Tibial artery (tissue), 4 donors: ENCODE data around the gene FOXK1.

Experiments used
- DNase-seq, 2 donors: peaks; one replicate each; pipeline ENCODE4 v3.0.0-alpha.2; 2019
- H3K27ac ChIP-seq, 2 donors: fragments of 200-600 bp; sonication (generic) in 1 of 2; 1 replicate in 1 of 2; 2 replicates in 1 of 2; pipeline ENCODE4 v1.5.1; 2018 to 2019; ENCODE audit warnings: mild to moderate bottlenecking in 1 of 2
- H3K27me3 ChIP-seq, 2 donors: fragments of 200-600 bp; sonication (generic) in 1 of 2; one replicate each; pipeline versions ENCODE4 v1.5.1 to v1.6.0; 2016 to 2019
- H3K36me3 ChIP-seq, 3 donors: fragments of 200-600 bp; sonication (generic) in 2 of 3; one replicate each; pipeline ENCODE4 v1.5.1; 2016 to 2019; ENCODE audit warnings: mild to moderate bottlenecking in 2 of 3
- H3K4me1 ChIP-seq, 4 donors: fragments of 200-600 bp; sonication (generic) in 2 of 4; 1 replicate in 3 of 4; 2 replicates in 1 of 4; pipeline ENCODE4 v1.5.1; 2016 to 2019
- H3K4me3 ChIP-seq, 2 donors: fragments of 200-600 bp; sonication (generic) in 1 of 2; 1 replicate in 1 of 2; 2 replicates in 1 of 2; pipeline ENCODE4 v1.5.1; 2018 to 2019; ENCODE audit warnings: mild to moderate bottlenecking in 2 of 2
- H3K9me3 ChIP-seq, 3 donors: fragments of 200-600 bp; sonication (generic) in 1 of 3; one replicate each; pipeline ENCODE4 v1.5.1; 2016 to 2019
- intact Hi-C: fragments of 100-400 bp; cut with DNase I; formaldehyde crosslinking; loops from one replicate; pipeline ENCODE4 v1.15.0; 2023; ENCODE audit warnings: low total_unique reads
- TF ChIP-seq, protein P1 (sequence below), 2 experiments: fragments of 200-600 bp in 1 of 2; fragments of 450-650 bp in 1 of 2; IDR thresholded peaks; one replicate each; pipeline ENCODE4 v1.5.1; 2017 to 2019; ENCODE audit warnings: antibody characterized with exemption in 2 of 2, mild to moderate bottlenecking in 1 of 2, moderate library complexity in 1 of 2

FOXK1 gene

DNA sequence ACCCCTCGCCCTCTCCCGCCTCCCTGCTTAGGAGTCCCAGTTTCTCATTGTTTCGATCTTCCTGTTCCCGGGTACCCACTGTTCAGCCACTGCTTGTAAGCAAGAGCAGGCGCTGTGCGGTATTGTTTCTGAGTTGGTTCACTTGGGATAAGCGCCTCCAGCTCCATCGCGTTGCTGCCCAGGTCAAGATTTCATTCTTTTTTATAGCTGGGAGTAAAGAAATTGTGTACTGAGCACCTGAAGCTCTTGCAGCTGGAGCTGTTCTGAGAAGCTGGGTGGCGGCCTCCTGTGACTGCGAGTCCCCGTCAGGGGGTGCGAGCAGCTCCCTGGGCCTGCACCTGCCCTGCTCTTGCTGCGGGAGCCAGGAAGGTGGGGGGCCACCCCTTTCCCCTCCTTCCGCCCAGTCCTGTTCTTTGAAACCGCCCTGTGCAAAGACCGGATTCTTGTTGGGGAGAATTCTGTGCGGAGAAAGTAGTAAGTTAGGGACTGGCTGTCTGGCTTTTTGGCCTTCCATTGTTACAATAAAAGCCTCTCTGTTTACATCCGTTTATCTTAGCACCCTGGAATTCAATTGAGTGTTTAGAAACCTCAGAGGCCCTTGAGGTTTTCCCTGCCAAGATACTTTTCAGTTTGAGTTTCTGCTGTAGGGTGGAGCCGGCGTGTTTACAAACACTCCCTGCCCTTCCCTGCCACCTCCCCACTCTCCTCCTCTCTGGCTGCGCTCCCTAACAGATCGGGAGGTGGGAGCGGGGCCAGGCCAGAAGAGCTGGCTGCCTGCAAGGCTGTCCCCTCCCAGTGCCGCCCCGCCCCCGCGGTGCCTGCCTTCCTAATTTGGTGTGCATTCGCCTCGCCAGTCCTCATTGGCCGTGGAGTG lies 62.5 kb downstream of the FOXK1 start:
- intact Hi-C loops, result loop anchor here (2.0 kb wide), 1 partner anchor 18 kb away; no protein-coding TSS in a partner anchor
- Histone ChIP-seq H3K9me3 (no peaks in the 10 kb centered on the region), H3K27me3 (no peaks in the 10 kb centered on the region), H3K4me1 (peaks cover 0 to 70% (median 57%) of the 10 kb centered on the region in 4 donors), H3K27ac (peak overlapping the region; percentile 80 to 91), H3K4me3 (peak overlapping the region; percentile 37 to 43), H3K36me3 (peaks cover 24 to 37% (median 30%) of the 10 kb centered on the region in 3 donors)
- DNase-seq, result peak; percentile 99 to 100
- TF ChIP-seq, protein P1, sequence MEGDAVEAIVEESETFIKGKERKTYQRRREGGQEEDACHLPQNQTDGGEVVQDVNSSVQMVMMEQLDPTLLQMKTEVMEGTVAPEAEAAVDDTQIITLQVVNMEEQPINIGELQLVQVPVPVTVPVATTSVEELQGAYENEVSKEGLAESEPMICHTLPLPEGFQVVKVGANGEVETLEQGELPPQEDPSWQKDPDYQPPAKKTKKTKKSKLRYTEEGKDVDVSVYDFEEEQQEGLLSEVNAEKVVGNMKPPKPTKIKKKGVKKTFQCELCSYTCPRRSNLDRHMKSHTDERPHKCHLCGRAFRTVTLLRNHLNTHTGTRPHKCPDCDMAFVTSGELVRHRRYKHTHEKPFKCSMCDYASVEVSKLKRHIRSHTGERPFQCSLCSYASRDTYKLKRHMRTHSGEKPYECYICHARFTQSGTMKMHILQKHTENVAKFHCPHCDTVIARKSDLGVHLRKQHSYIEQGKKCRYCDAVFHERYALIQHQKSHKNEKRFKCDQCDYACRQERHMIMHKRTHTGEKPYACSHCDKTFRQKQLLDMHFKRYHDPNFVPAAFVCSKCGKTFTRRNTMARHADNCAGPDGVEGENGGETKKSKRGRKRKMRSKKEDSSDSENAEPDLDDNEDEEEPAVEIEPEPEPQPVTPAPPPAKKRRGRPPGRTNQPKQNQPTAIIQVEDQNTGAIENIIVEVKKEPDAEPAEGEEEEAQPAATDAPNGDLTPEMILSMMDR (IDR thresholded peaks at IDR 0.05), result no peak

DNA sequence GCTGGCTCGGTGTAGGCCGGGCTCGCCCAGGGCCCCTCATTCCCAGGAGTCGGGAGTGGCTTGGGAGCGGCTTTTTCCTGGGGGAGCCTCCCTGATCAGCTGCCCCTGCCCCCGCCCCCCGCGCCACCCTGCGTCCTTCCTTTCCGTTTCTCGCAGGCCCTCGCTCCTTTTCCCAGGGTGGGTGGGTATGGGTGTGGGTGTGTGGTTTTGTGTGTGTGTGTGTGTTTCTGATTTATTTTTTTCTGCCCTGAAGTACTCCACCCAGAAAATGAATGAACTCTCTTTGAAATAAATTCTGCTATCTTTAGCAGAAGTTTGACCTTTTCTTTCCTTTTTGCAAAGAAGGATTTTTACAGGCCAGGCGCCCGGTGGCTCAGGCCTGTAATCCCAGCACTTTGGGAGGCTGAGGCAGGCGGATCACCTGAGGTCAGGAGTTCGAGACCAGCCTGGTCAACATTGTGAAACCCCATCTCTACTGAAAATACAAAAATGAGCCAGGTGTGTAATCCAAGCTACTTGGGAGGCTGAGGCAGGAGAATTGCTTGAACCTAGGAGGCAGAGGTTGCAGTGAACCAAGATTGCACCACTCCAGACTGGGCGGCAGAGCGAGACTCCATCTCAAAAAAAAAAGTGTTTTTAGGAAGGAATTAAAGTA lies 63.3 kb downstream of the FOXK1 start:
- no peak for DNase-seq
- no peaks in the 10 kb centered on the region for H3K9me3 ChIP-seq
- peaks cover 24 to 45% (median 30%) of the 10 kb centered on the region in 3 donors for H3K36me3 ChIP-seq
- TF ChIP-seq, protein P1 (IDR thresholded peaks at IDR 0.05), result no peak
- H3K27me3 ChIP-seq, result no peaks in the 10 kb centered on the region
- H3K27ac ChIP-seq, result peak overlapping the region; percentile 80 to 91
- intact Hi-C loops, result loop anchor here (2.0 kb wide), 1 partner anchor 19 kb away; no protein-coding TSS in a partner anchor
- peaks cover 0 to 72% (median 52%) of the 10 kb centered on the region in 4 donors for H3K4me1 ChIP-seq
- peak overlapping the region; percentile 37 to 43 for H3K4me3 ChIP-seq

DNA sequence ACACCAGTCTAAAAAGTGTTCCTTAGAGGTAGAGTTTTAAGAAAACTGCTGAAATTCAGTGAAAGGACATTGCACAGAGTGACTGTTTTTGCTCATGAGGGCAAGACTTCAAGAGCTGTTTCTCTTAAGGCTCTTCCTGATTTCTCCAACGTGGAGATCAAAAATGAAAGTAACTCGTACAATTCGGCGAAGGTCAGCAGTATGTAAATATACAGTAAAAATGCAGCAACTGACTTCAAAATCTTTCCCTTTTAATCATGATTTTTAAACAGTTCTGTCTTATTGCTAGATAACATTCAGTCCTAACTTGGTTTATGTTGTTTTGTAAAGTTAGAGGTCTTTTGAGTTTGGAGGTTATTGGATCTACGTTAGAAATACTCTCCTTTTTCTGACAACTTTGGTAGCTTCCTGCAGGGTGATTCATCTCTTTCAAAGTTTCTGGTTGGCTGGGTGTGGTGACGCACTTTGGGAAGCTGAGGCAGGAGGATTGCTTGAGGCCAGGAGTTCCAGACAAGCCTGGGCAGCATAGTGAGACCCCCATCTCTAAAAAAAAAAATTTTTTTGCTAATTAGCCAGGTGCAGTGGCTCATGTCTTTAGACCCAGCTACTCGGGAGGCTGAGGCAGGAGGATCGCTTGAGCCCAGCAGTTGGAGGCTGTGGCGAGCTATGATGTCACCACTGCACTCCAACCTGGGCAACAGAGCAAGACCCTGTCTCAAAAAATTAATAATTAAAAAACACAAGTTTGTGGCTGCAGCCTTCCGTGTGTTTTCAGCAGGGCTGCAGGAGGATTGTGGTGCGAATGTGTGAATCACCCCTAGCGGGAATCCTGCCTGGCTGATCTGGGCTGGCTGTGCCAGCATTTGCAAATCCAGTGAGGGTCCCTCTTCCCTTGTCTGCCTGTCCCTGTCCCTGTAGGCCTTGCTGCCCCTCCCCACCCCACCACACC lies 64.2 kb downstream of the FOXK1 start:
- peaks cover 18 to 49% (median 24%) of the 10 kb centered on the region in 3 donors for H3K36me3 ChIP-seq
- DNase-seq, result no peak
- H3K27ac ChIP-seq, result peak overlapping the region; percentile 80 to 91
- intact Hi-C loops, result loop anchor here (2.0 kb wide), 1 partner anchor 19 kb away; no protein-coding TSS in a partner anchor
- H3K27me3 ChIP-seq, result no peaks in the 10 kb centered on the region
- peak overlapping the region; percentile 37 to 43 for H3K4me3 ChIP-seq
- no peaks in the 10 kb centered on the region for H3K9me3 ChIP-seq
- H3K4me1 ChIP-seq, result peaks cover 0 to 72% (median 51%) of the 10 kb centered on the region in 4 donors
- TF ChIP-seq, protein P1 (IDR thresholded peaks at IDR 0.05), result no peak

DNA sequence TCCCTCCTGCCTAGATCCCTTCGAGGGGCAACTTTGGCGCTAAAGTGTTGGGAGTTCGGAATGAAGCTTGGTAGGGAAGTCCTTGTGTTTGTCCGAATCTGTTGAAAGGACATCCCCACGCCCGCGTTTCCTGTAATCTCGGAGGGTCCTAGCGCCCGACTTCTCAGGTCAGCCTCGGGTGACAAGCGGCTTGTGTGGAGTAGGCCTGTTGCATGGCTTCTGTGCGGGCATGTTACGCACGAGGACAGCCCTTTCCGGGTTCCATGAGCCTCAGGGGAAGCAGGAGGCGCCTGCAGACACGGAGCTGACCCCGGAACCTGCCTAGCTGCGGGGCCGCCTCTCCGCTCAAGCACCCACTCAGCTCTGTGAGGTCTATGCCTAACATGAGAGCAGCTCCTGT lies 64.9 kb downstream of the FOXK1 start:
- no peak for DNase-seq
- TF ChIP-seq, protein P1 (IDR thresholded peaks at IDR 0.05), result no peak
- H3K4me3 ChIP-seq, result no peak overlapping the region
- peak overlapping the region; percentile 80 to 91 for H3K27ac ChIP-seq
- no peaks in the 10 kb centered on the region for H3K27me3 ChIP-seq
- H3K4me1 ChIP-seq, result peaks cover 0 to 80% (median 55%) of the 10 kb centered on the region in 4 donors
- intact Hi-C loops, result no loop called here
- peaks cover 10 to 49% (median 17%) of the 10 kb centered on the region in 3 donors for H3K36me3 ChIP-seq
- H3K9me3 ChIP-seq, result no peaks in the 10 kb centered on the region

DNA sequence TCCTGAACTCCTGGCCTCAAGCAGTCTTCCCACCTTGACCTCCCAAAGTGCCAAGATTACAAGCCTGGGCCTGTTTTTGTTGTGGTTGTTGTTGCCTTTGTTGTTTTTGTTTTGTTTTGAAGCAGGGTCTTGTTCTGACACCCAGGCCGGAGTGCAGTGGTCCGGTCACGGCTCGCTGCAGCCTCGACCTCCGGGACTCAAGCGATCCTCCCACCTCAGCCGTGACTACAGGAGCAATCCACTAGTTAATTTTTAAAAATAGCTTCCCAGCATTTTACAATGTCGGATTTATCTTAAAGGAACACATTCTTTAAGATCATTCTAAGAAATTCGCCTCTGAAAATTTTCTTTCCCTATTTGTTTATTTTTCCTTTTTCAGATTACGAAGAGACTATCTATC lies 65.7 kb downstream of the FOXK1 start:
- DNase-seq, result no peak
- H3K4me1 ChIP-seq, result peaks cover 0 to 77% (median 57%) of the 10 kb centered on the region in 4 donors
- peaks cover 3 to 44% (median 9%) of the 10 kb centered on the region in 3 donors for H3K36me3 ChIP-seq
- no peaks in the 10 kb centered on the region for H3K9me3 ChIP-seq
- TF ChIP-seq, protein P1 (IDR thresholded peaks at IDR 0.05), result no peak
- intact Hi-C loops, result no loop called here
- no peaks in the 10 kb centered on the region for H3K27me3 ChIP-seq
- peak overlapping the region; percentile 80 to 91 for H3K27ac ChIP-seq
- H3K4me3 ChIP-seq, result no peak overlapping the region
